Measurements from ENCODE around the gene CALN1.

Gene CALN1

GRCh38 chr7:72437610-72438009 lies 25.5 kb upstream of the CALN1 start:
- no peak overlapping the region for H3K9ac ChIP-seq
- no peaks in the 10 kb centered on the region for H3K9me3 ChIP-seq (ENCODE audit: control insufficient read depth, low read length)
- H2AFZ ChIP-seq = no peak overlapping the region
- H3K27me3 ChIP-seq (ENCODE audit: control insufficient read depth, insufficient read depth, low read length) = peaks cover 4% of the 10 kb centered on the region
- H3K4me1 ChIP-seq = no peaks in the 10 kb centered on the region
- H3K4me3 ChIP-seq (ENCODE audit: low read depth, low read length) = no peak overlapping the region
- H3K79me2 ChIP-seq = no peaks in the 10 kb centered on the region
- no peaks in the 10 kb centered on the region for H3K36me3 ChIP-seq (ENCODE audit: control insufficient read depth, insufficient read depth, low read length)
- no peak overlapping the region for H3K4me2 ChIP-seq (ENCODE audit: low read length)
- TF ChIP-seq CTCF (IDR thresholded peaks at IDR 0.05) = no peak
- H3K27ac ChIP-seq = no peak overlapping the region

DNA sequence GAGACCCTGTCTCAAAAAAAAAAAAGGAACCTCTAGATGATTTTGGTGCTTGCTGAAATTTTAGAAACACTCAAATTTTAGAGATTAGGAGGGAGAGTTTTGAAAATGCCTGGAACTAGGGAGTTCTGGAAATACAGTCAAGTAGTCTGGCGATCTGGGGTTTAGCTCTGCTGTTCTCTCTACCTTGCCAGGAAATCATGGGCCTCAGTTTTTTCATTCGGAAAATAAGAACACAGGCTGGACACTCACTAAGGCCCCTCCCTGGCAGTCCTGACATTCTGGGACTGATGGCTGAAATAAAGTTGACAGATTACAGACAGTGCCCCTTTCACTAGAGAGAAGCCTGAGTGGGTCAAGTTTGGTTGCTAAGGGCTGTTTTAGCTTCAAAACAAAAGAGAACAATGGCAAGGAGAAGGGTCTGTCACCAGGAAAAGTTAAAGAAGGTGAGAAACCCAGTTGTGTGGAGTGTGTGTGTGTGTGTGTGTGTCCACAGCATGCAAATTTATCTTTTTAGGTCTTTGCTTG lies 25.0 kb upstream of the CALN1 start:
- H3K9me3 ChIP-seq (ENCODE audit: control insufficient read depth, low read length) = no peaks in the 10 kb centered on the region
- no peak overlapping the region for H3K4me3 ChIP-seq (ENCODE audit: low read depth, low read length)
- no peaks in the 10 kb centered on the region for H3K4me1 ChIP-seq
- H3K9ac ChIP-seq = no peak overlapping the region
- TF ChIP-seq CTCF (IDR thresholded peaks at IDR 0.05) = no peak
- peaks cover 4% of the 10 kb centered on the region for H3K27me3 ChIP-seq (ENCODE audit: control insufficient read depth, insufficient read depth, low read length)
- H3K27ac ChIP-seq = no peak overlapping the region
- no peaks in the 10 kb centered on the region for H3K36me3 ChIP-seq (ENCODE audit: control insufficient read depth, insufficient read depth, low read length)
- H3K79me2 ChIP-seq = no peaks in the 10 kb centered on the region
- no peak overlapping the region for H2AFZ ChIP-seq
- no peak overlapping the region for H3K4me2 ChIP-seq (ENCODE audit: low read length)

DNA sequence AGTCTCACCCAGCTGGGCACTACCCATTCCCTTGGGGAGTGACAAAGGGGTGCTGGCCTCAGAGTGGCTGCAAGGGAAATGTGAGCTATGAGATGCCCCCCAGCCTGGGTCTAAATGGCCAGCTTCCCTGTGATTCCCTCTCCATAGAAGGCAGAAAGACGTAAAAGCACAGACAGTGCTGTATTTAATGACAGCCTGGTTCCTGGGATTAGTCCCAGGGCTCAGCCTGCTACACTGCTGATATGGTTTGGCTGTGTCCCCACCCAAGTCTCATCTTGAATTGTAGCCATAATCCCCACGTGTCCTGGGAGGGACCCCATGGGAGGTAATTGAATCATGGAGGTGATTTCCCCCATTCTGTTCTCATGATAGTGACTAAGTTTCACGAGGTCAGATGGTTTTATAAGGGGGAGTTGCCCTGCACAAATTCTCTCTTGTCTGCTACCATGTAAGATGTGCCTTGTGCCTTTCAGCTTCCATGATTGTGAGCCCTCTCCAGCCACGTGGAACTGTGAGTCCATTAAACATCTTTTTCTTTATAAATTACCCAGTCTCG lies 23.9 kb upstream of the CALN1 start:
- Histone ChIP-seq H2AFZ (no peak overlapping the region), H3K79me2 (no peaks in the 10 kb centered on the region), H3K4me2 (ENCODE audit: low read length) (no peak overlapping the region), H3K9me3 (ENCODE audit: control insufficient read depth, low read length) (no peaks in the 10 kb centered on the region), H3K4me3 (ENCODE audit: low read depth, low read length) (no peak overlapping the region), H3K9ac (no peak overlapping the region), H3K27ac (no peak overlapping the region), H3K27me3 (ENCODE audit: control insufficient read depth, insufficient read depth, low read length) (peaks cover 4% of the 10 kb centered on the region), H3K36me3 (ENCODE audit: control insufficient read depth, insufficient read depth, low read length) (no peaks in the 10 kb centered on the region), H3K4me1 (no peaks in the 10 kb centered on the region)
- no peak for TF ChIP-seq CTCF (IDR thresholded peaks at IDR 0.05)

GRCh38 chr7:72435366-72435765 lies 23.2 kb upstream of the CALN1 start:
- Histone ChIP-seq H3K4me2 (ENCODE audit: low read length) (no peak overlapping the region), H3K27ac (no peak overlapping the region), H3K4me1 (no peaks in the 10 kb centered on the region), H3K27me3 (ENCODE audit: control insufficient read depth, insufficient read depth, low read length) (peaks cover 4% of the 10 kb centered on the region), H2AFZ (no peak overlapping the region), H3K9ac (no peak overlapping the region), H3K36me3 (ENCODE audit: control insufficient read depth, insufficient read depth, low read length) (no peaks in the 10 kb centered on the region), H3K9me3 (ENCODE audit: control insufficient read depth, low read length) (no peaks in the 10 kb centered on the region), H3K4me3 (ENCODE audit: low read depth, low read length) (no peak overlapping the region), H3K79me2 (no peaks in the 10 kb centered on the region)
- TF ChIP-seq CTCF (IDR thresholded peaks at IDR 0.05) = no peak

- Histone ChIP-seq H3K9me3 (ENCODE audit: control insufficient read depth, low read length) (no peaks in the 10 kb centered on the region), H2AFZ (no peak overlapping the region), H3K9ac (no peak overlapping the region), H3K79me2 (no peaks in the 10 kb centered on the region), H3K27me3 (ENCODE audit: control insufficient read depth, insufficient read depth, low read length) (peaks cover 2% of the 10 kb centered on the region), H3K4me2 (ENCODE audit: low read length) (no peak overlapping the region), H3K4me1 (no peaks in the 10 kb centered on the region), H3K27ac (no peak overlapping the region), H3K36me3 (ENCODE audit: control insufficient read depth, insufficient read depth, low read length) (no peaks in the 10 kb centered on the region), H3K4me3 (ENCODE audit: low read depth, low read length) (no peak overlapping the region)
- TF ChIP-seq CTCF (IDR thresholded peaks at IDR 0.05) = no peak
These were observed 18.4 kb upstream of the CALN1 start for GRCh38 chr7:72430531-72430930.

All from parathyroid adenoma (tissue), 2 donors.